Erythroblast (primary cell): Measurements from ENCODE around the gene C2CD3.

Source experiments
- DNase-seq, 2 experiments: peaks; one replicate each; lab custom pipeline; 2025; lab: John Stamatoyannopoulos, UW
- GATA1 ChIP-seq: IDR thresholded peaks from 2 replicates; pipeline ENCODE4 v1.6.1; 2011; ENCODE audit warnings: low read depth, mild to moderate bottlenecking, control low read depth, low read length, moderate library complexity
- POLR2A ChIP-seq: IDR thresholded peaks from 2 replicates; pipeline ENCODE4 v1.6.1; 2011; ENCODE audit warnings: mild to moderate bottlenecking, low read length

C2CD3 gene

GRCh38 chr11:73968356-73968966 is 202.3 kb downstream of the C2CD3 start:
- TF ChIP-seq POLR2A, result peak; percentile 30
- no peak for TF ChIP-seq GATA1
- DNase-seq, result peak in 1 of 2 experiments; percentile 48

DNA sequence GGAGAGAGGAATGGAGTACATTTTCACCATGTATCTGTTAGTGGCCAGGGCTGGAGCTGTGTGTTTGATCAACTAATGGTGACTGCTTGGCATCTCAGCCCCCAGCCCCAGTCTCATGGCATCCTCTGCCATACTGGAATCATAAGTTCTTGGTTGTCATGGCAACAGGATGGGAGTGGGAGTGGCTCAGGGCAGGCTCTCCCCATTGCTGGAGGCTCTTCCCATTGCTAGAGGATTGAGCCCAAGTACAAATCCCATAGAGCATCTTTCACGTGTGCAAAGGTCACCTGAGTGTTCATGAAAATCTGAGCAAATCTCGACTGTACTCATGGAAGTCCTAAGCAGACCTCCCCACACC is 205.1 kb downstream of the C2CD3 start:
- peak in 1 of 2 experiments; percentile 49 for DNase-seq
- TF ChIP-seq POLR2A, result no peak
- no peak for TF ChIP-seq GATA1

DNA sequence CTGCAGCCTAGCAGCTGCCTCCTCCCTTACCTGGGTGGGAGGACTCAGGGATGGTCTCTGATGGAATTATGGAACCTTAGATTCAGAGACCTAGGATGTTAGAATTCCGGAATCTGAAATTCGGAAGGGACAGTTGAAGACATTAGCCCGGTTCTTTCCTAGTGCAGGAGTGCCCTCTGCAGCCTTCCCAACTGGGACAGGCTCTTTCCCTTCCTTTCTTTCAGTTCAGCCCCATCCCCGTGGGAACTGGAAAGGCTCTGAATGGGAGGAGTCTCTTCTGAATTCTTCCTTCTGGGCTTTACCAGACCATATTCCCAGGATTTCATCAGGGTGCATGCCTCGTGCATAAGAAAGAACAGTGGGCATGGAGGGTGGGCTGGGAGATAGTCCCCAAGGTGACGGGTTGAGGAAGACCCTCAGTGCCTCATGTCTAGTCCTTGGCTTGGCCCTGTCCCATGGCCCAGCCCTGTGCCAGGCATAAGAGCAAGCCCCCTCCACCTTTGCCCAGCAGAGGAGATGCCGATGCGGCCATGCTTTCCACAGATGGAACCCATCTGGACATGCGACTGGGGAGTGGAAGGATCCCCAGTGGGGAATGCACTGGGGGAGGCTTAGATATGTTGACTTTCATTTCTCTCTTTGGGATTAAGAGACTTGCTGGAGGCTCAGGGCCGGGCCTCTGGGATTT is 205.6 kb downstream of the C2CD3 start:
- no peak for TF ChIP-seq POLR2A
- no peak for TF ChIP-seq GATA1
- DNase-seq, result no peak

- DNase-seq, result no peak
- no peak for TF ChIP-seq GATA1
- TF ChIP-seq POLR2A, result no peak
Observed at GRCh38 chr11:73963861-73964260, 206.9 kb downstream of the C2CD3 start.
